ENCODE results near the gene SLC25A45. TPM values are rescaled to one million over a fixed set of nuclear protein-coding genes. Genes with fewer than 3 reads are reported as not detected.

The SLC25A45 gene
- total and polyA plus RNA-seq, 2 donors (not counting 1 experiment from before 2014, with no cell fraction given) = 16.4 to 80.6 TPM

- Histone ChIP-seq H2AFZ (ENCODE audit: insufficient read depth, low read depth, low read length, poor library complexity, severe bottlenecking) (no peak overlapping the region), H3K9me3 (ENCODE audit: control extremely low read depth in 1 of 3, control insufficient read depth in 2 of 3, insufficient read depth in 1 of 3, low read length in 2 of 3) (no peaks in the 10 kb centered on the region), H3K27ac (ENCODE audit: low read length in 2 of 2) (peak overlapping the region; percentile 91 to 97), H4K20me1 (ENCODE audit: control insufficient read depth, insufficient read depth, low read length, poor library complexity, severe bottlenecking) (no peaks in the 10 kb centered on the region), H3K9ac (ENCODE audit: low read length) (peak overlapping the region; percentile 90), H3K79me2 (ENCODE audit: control insufficient read depth, insufficient read depth, low read length) (peaks cover 86% of the 10 kb centered on the region), H3K4me3 (ENCODE audit: control extremely low read depth in 1 of 5, extremely low read depth in 1 of 5, insufficient read depth in 1 of 5, low read depth in 2 of 5, low read length in 4 of 5) (peak overlapping the region; percentile 14 to 98 (median 23)), H3K4me1 (ENCODE audit: control insufficient read depth in 2 of 2, insufficient read depth in 2 of 2, low read length in 2 of 2) (peaks cover 85 to 88% of the 10 kb centered on the region in 2 donors), H3K4me2 (replicated peaks; ENCODE audit: low read depth, low read length, poor library complexity, severe bottlenecking) (peak overlapping the region; percentile 94), H3K36me3 (replicated peaks in 1 of 2; ENCODE audit: control extremely low read depth in 1 of 2, control insufficient read depth in 1 of 2, extremely low read depth in 1 of 2, insufficient read depth in 2 of 2, low read length in 1 of 2) (peaks cover 0 to 12% of the 10 kb centered on the region in 2 experiments), H3K27me3 (replicated peaks in 1 of 4; ENCODE audit: control extremely low read depth in 1 of 4, control insufficient read depth in 3 of 4, insufficient read depth in 4 of 4, low read length in 3 of 4) (no peaks in the 10 kb centered on the region)
- Mint-ChIP-seq H3K9me3 (ENCODE audit: insufficient read depth) (no peaks in the 10 kb centered on the region), H3K4me1 (peaks cover 76% of the 10 kb centered on the region), H3K4me3 (peak overlapping the region; percentile 92), H3K27ac (peak overlapping the region; percentile 100), H3K27me3 (no peaks in the 10 kb centered on the region)
- DNase-seq (peak; percentile 44), ATAC-seq (ENCODE audit: low read depth) (no peak)
- ChIA-PET POLR2A (interaction anchor here (0.6 to 16.5 kb wide), 5 partner anchors 10 to 74 kb away, joined by 3 to 1159 read pairs (median 5); partner anchors contain the start of gene MALAT1), CTCF (interaction anchor here (1.0 to 14.9 kb wide), 2 partner anchors 77 to 95 kb away, joined by 3 to 541 read pairs; partner anchors contain the start of gene MALAT1)
- 44% methylated on average over 8 of the region's 10 CpGs for WGBS (ENCODE audit: insufficient coverage)
- intact Hi-C loops (cut with micrococcal nuclease) = loop anchor here (1.0 to 2.0 kb wide), 3 partner anchors 14 to 70 kb away; no protein-coding TSS in a partner anchor
- TF ChIP-seq EZH2 (IDR thresholded peaks at IDR 0.05; ENCODE audit: borderline replicate concordance, insufficient read depth, low read depth, low read length, poor library complexity, severe bottlenecking) = no peak
- TF ChIP-seq CTCF (IDR thresholded peaks at IDR 0.05) = no peak
Measured at GRCh38 chr11:65426839-65427690, 44.6 kb upstream of the SLC25A45 start.

All from B cell (primary cell).